Measurements from ENCODE around the gene UPB1.

Gene UPB1

DNA sequence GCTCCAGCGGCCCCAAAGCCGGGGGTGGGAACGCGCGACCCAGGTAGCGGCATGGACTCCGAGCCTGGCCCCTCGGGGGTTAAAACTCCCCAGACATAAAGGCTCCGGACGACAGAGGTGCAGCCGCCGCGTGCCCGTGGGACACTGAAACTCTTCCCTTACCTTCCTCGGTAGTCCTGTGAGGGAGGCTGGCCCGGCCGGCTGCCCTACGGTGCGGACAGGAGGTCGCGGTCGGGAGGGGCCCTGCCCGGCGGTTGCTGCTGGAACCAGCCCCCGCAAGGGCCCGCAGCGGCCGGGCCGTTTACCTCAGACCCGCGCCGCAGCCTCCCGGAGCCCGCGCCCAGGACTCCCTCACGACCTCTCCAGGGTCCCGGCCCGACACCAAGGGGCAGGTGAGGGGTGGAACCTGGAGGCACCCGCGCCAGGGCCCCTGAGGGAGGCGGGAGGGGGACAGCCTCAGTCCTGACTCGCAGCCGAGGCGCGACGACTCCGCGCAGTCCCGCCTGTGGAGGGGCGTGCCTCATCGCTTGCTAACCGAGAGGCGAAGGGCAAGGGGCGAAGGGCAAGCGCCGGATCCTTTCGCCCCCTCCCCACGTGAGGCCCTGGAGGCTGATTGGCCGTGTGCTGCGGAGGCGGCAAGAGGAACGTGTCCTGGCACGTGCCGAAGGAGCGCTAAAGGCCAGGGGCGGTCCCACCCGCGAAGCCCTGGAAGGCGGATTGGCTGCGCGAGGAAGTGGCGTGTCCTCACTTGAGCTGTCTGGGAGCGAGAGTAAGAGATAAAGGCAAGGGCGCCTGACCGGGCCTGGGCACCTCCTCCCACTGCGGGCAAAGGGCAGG lies at the start of gene UPB1:
TSS of gene UPB1 (plus strand) at position 805 of the 837 bp plus-strand sequence. CDS start 72 bp downstream, outside the sequence.
- no peak within 1 kb of the TSS for H3K4me2 ChIP-seq (ENCODE audit: low read depth, low read length)
- H4K20me1 ChIP-seq (ENCODE audit: insufficient read depth, low read length) = no peaks in the 10 kb centered on the region
- no peak within 1 kb of the TSS for H3K27ac ChIP-seq (ENCODE audit: low read length)
- no peak within 1 kb of the TSS for H3K4me3 ChIP-seq (ENCODE audit: low read length)
- no peaks in the 10 kb centered on the region for H3K79me2 ChIP-seq (ENCODE audit: low read length)
- H3K4me1 ChIP-seq (ENCODE audit: low read length) = no peaks in the 10 kb centered on the region
- TF ChIP-seq EZH2phosphoT487 (IDR thresholded peaks at IDR 0.05; ENCODE audit: low read length) (no peak), EZH2 (optimal IDR thresholded peaks at IDR 0.05; ENCODE audit: low read depth, low read length) (no peak)
- no peaks in the 10 kb centered on the region for H3K9me3 ChIP-seq (replicated peaks; ENCODE audit: insufficient read depth, low read length)
- no peak within 1 kb of the TSS for H3K9ac ChIP-seq (ENCODE audit: low read length)
- no peaks in the 10 kb centered on the region for H3F3A ChIP-seq (ENCODE audit: insufficient read depth, low read length)
- DNase-seq = no peak
- H3K9me2 ChIP-seq (replicated peaks; ENCODE audit: insufficient read depth, low read length) = no peaks in the 10 kb centered on the region
- no peaks in the 10 kb centered on the region for H3K36me3 ChIP-seq (replicated peaks; ENCODE audit: insufficient read depth, low read length)
- H3K27me3 ChIP-seq (replicated peaks; ENCODE audit: insufficient read depth, low read length) = no peaks in the 10 kb centered on the region
- H2AFZ ChIP-seq (ENCODE audit: low read length) = no peak within 1 kb of the TSS

DNA sequence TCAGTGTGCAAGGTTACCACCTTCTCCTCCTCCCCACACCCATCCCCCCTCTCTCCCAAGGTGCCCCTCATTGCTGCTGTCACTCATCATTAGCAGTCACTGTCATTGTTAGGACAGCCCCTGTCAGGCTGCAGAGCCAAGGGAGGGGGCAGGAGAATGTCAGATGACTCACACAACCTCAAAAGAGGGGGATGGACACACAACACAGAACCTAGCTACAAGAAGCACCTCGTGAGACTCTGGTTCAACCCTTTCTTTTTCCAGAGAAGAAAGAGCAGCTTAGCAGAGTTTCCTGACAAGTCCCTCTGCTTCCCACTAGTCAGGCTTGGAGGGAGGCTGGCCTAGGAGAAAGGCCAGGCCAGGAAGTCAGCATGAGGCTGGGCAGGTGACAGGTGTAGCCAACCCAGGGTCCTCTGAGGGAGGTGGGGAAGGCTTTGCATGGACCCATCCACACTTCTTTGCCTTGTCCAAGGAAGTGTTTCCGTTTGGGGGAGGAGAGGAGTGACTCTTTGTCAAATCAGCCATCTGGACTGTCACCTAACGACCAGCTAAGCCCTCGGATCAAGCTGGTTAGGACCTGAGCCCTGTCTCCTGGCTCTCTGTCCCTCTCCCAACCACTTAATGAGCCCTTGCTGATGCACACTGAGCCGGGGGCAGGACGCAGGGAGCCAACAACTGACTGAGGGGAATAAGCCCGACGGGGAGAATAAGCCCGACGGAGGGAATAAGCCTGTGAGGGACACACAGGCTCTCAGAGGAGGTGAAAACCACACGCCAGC lies 49.5 kb upstream of the UPB1 start:
- TF ChIP-seq EZH2phosphoT487 (IDR thresholded peaks at IDR 0.05; ENCODE audit: low read length) (no peak), EZH2 (optimal IDR thresholded peaks at IDR 0.05; ENCODE audit: low read depth, low read length) (no peak)
- TF ChIP-seq, protein P1, sequence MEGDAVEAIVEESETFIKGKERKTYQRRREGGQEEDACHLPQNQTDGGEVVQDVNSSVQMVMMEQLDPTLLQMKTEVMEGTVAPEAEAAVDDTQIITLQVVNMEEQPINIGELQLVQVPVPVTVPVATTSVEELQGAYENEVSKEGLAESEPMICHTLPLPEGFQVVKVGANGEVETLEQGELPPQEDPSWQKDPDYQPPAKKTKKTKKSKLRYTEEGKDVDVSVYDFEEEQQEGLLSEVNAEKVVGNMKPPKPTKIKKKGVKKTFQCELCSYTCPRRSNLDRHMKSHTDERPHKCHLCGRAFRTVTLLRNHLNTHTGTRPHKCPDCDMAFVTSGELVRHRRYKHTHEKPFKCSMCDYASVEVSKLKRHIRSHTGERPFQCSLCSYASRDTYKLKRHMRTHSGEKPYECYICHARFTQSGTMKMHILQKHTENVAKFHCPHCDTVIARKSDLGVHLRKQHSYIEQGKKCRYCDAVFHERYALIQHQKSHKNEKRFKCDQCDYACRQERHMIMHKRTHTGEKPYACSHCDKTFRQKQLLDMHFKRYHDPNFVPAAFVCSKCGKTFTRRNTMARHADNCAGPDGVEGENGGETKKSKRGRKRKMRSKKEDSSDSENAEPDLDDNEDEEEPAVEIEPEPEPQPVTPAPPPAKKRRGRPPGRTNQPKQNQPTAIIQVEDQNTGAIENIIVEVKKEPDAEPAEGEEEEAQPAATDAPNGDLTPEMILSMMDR (IDR thresholded peaks at IDR 0.05; ENCODE audit: low read length) = no peak
- Histone ChIP-seq H2AFZ (ENCODE audit: low read length) (no peak overlapping the region), H3K9ac (ENCODE audit: low read length) (no peak overlapping the region), H3K27me3 (replicated peaks; ENCODE audit: insufficient read depth, low read length) (no peaks in the 10 kb centered on the region), H3K27ac (ENCODE audit: low read length) (no peak overlapping the region), H3K4me2 (ENCODE audit: low read depth, low read length) (no peak overlapping the region), H3K4me1 (ENCODE audit: low read length) (no peaks in the 10 kb centered on the region), H3F3A (ENCODE audit: insufficient read depth, low read length) (no peaks in the 10 kb centered on the region), H4K20me1 (ENCODE audit: insufficient read depth, low read length) (no peaks in the 10 kb centered on the region), H3K4me3 (ENCODE audit: low read length) (no peak overlapping the region), H3K79me2 (ENCODE audit: low read length) (peaks cover 11% of the 10 kb centered on the region; the same call in 1 of the 2 replicates), H3K9me2 (replicated peaks; ENCODE audit: insufficient read depth, low read length) (no peaks in the 10 kb centered on the region), H3K36me3 (replicated peaks; ENCODE audit: insufficient read depth, low read length) (no peaks in the 10 kb centered on the region), H3K9me3 (replicated peaks; ENCODE audit: insufficient read depth, low read length) (no peaks in the 10 kb centered on the region)
- no peak for DNase-seq

DNA sequence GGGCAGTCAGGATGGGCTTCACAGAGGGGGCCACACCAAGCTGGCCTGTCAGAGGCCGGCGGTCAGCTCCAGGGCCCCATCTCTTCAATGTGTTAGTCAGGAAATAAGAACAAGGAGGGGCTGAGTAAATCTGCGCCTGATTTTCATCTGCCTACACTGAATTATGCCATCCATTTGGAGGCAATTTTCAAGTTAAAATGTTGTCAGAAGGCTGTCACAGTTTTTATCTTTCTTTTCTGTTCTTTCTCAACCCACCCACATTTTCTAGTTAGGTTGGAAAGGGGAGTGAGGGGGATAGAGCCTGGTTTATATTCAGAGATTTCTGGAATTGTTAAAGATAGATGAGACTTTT lies 48.9 kb upstream of the UPB1 start:
- Histone ChIP-seq H3K36me3 (replicated peaks; ENCODE audit: insufficient read depth, low read length) (no peaks in the 10 kb centered on the region), H3K27me3 (replicated peaks; ENCODE audit: insufficient read depth, low read length) (no peaks in the 10 kb centered on the region), H3K4me3 (ENCODE audit: low read length) (no peak overlapping the region), H3K79me2 (ENCODE audit: low read length) (peaks cover 6% of the 10 kb centered on the region; the same call in 1 of the 2 replicates), H3K4me1 (ENCODE audit: low read length) (no peaks in the 10 kb centered on the region), H4K20me1 (ENCODE audit: insufficient read depth, low read length) (no peaks in the 10 kb centered on the region), H3K27ac (ENCODE audit: low read length) (no peak overlapping the region), H3K9ac (ENCODE audit: low read length) (no peak overlapping the region), H3K9me3 (replicated peaks; ENCODE audit: insufficient read depth, low read length) (no peaks in the 10 kb centered on the region), H3K4me2 (ENCODE audit: low read depth, low read length) (no peak overlapping the region), H3F3A (ENCODE audit: insufficient read depth, low read length) (no peaks in the 10 kb centered on the region), H3K9me2 (replicated peaks; ENCODE audit: insufficient read depth, low read length) (no peaks in the 10 kb centered on the region), H2AFZ (ENCODE audit: low read length) (no peak overlapping the region)
- no peak for TF ChIP-seq EZH2phosphoT487 (IDR thresholded peaks at IDR 0.05; ENCODE audit: low read length)
- no peak for TF ChIP-seq EZH2 (optimal IDR thresholded peaks at IDR 0.05; ENCODE audit: low read depth, low read length)
- TF ChIP-seq, protein P1 (IDR thresholded peaks at IDR 0.05; ENCODE audit: low read length) = no peak
- no peak for DNase-seq
